ENCODE data around the gene LTBP1.

Gene LTBP1

DNA sequence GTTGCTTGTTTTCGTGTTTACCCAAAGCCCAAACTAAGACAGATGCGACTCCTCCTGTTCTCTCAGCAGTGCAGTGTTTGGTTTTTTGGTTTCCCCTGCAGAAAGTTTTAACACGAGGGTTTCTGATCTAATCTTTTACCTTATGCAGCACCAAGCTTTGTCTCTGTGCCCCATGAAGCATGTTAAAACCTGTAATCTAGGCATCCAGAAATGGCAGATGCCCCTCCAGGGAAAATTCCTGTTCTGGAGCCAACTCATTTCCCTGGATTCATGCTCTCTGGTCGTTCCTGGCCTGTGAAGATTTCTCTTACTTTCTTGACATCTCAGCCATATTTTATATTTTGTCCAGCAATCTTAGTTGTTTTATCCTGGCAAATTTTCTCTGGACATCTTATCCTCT is 91.5 kb downstream of the LTBP1 start:
- H3K4me1 Mint-ChIP-seq = peaks cover 36% of the 10 kb centered on the region
- no peak overlapping the region for H3K4me3 Mint-ChIP-seq
- no peaks in the 10 kb centered on the region for H3K36me3 Mint-ChIP-seq (ENCODE audit: low read depth)
- no peaks in the 10 kb centered on the region for H3K27me3 Mint-ChIP-seq (ENCODE audit: low read depth)
- TF ChIP-seq, protein P1, sequence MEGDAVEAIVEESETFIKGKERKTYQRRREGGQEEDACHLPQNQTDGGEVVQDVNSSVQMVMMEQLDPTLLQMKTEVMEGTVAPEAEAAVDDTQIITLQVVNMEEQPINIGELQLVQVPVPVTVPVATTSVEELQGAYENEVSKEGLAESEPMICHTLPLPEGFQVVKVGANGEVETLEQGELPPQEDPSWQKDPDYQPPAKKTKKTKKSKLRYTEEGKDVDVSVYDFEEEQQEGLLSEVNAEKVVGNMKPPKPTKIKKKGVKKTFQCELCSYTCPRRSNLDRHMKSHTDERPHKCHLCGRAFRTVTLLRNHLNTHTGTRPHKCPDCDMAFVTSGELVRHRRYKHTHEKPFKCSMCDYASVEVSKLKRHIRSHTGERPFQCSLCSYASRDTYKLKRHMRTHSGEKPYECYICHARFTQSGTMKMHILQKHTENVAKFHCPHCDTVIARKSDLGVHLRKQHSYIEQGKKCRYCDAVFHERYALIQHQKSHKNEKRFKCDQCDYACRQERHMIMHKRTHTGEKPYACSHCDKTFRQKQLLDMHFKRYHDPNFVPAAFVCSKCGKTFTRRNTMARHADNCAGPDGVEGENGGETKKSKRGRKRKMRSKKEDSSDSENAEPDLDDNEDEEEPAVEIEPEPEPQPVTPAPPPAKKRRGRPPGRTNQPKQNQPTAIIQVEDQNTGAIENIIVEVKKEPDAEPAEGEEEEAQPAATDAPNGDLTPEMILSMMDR (IDR thresholded peaks at IDR 0.05; ENCODE audit: unreplicated experiment in 3 of 3) = no peak
- no peaks in the 10 kb centered on the region for H3K9me3 Mint-ChIP-seq
- H3K27ac Mint-ChIP-seq = no peak overlapping the region

GRCh38 chr2:33038799-33039198 is 92.0 kb downstream of the LTBP1 start:
- Mint-ChIP-seq H3K27me3 (ENCODE audit: low read depth) (peaks cover 3% of the 10 kb centered on the region), H3K36me3 (ENCODE audit: low read depth) (peaks cover 5% of the 10 kb centered on the region), H3K9me3 (peaks cover 5% of the 10 kb centered on the region), H3K4me1 (peaks cover 30% of the 10 kb centered on the region), H3K4me3 (no peak overlapping the region), H3K27ac (no peak overlapping the region)
- TF ChIP-seq, protein P1 (IDR thresholded peaks at IDR 0.05; ENCODE audit: unreplicated experiment in 3 of 3) = no peak

DNA sequence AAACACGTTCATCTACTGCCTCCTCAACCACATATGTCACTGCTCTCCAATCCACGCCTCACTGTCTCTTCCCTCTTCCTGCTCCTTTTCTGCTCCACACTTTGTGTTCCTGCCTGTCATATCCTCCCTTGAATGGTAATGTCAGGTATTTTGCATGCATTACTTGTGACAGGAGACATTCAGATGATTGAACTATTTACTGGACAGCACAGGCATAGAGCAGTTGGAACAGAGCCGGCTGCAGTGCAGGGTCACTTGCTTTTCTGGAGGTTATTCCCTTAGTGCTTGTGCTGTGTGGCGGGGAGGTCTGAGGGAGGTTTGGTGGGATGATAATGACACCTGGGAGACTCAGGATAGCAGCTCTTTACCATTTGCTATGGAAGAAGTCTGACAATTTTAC is 93.8 kb downstream of the LTBP1 start:
- Mint-ChIP-seq H3K27me3 (ENCODE audit: low read depth) (peaks cover 3% of the 10 kb centered on the region), H3K9me3 (peaks cover 5% of the 10 kb centered on the region), H3K27ac (no peak overlapping the region), H3K4me3 (no peak overlapping the region), H3K36me3 (ENCODE audit: low read depth) (peaks cover 5% of the 10 kb centered on the region), H3K4me1 (peaks cover 16% of the 10 kb centered on the region)
- TF ChIP-seq, protein P1 (IDR thresholded peaks at IDR 0.05; ENCODE audit: unreplicated experiment in 3 of 3) = no peak

DNA sequence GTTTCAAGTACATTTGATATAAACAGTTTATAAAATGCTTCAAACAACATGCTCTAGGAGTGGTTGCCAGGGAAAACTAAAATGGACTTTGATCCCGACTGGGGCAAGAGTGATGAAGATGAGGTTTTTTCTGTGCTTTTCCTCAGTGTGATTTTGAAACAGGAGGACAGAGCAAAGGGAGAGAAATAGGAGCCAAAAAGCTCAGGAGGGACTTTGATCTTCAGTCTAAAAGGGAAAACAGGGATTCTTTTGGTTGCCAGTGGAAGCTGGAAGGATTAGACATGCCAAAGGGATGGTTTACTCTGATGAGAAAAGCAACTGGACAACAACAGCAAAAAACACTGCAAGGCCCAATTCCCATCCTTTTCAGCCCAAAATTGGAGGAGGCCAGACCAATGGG is 95.5 kb downstream of the LTBP1 start:
- Mint-ChIP-seq H3K9me3 (peaks cover 7% of the 10 kb centered on the region), H3K27me3 (ENCODE audit: low read depth) (peaks cover 3% of the 10 kb centered on the region), H3K4me1 (peaks cover 18% of the 10 kb centered on the region), H3K36me3 (ENCODE audit: low read depth) (peaks cover 9% of the 10 kb centered on the region), H3K4me3 (no peak overlapping the region), H3K27ac (peak overlapping the region in 1 of 3 experiments; percentile 46)
- TF ChIP-seq, protein P1 (IDR thresholded peaks at IDR 0.05; ENCODE audit: unreplicated experiment in 3 of 3) = no peak

DNA sequence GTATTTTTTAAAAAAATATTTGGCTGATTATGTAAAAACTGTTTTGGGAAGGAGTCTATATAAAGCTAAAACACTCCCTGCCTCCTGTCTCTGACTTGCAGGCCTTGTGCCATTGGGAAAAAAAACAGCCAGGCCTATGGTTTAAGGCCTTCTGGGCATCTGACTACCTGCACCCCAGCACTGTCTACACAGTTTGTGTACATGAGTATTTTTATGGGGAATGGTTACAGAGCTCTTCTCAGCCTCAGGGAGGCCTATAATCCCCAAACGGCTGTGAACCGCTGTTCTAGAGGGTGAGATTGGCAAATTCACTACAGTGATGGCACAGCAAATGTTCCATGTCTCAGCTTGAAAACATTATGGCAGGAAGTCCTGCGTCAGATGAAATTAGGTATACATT is 96.1 kb downstream of the LTBP1 start:
- peaks cover 3% of the 10 kb centered on the region for H3K27me3 Mint-ChIP-seq (ENCODE audit: low read depth)
- TF ChIP-seq, protein P1 (IDR thresholded peaks at IDR 0.05; ENCODE audit: unreplicated experiment in 3 of 3) = no peak
- H3K9me3 Mint-ChIP-seq = peaks cover 7% of the 10 kb centered on the region
- H3K27ac Mint-ChIP-seq = peak overlapping the region in 1 of 3 experiments; percentile 46
- peaks cover 23% of the 10 kb centered on the region for H3K4me1 Mint-ChIP-seq
- H3K36me3 Mint-ChIP-seq (ENCODE audit: low read depth) = peaks cover 9% of the 10 kb centered on the region
- H3K4me3 Mint-ChIP-seq = no peak overlapping the region

DNA sequence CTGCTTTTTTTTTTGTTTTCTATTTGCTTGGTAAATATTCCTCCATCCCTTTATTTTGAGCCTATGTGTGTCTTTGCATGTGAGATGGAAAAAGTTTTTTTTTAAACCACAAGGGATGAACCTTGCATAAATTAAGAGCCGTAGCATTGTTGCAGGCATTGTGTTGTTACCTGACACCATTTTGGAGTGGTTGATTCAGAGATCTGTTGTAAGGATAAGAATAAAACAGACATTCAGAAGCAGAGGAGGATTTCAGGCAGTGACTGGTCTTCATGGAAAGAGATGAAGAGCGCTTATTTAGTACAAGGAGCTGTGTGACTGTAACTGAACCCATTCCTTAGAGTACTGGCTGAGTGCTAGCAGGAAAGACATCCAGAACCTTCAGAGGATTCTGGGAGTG is 101.2 kb downstream of the LTBP1 start:
- peak overlapping the region in 1 of 3 experiments; percentile 8 for H3K27ac Mint-ChIP-seq
- H3K27me3 Mint-ChIP-seq (ENCODE audit: low read depth) = peaks cover 3% of the 10 kb centered on the region
- H3K4me3 Mint-ChIP-seq = no peak overlapping the region
- TF ChIP-seq, protein P1 (IDR thresholded peaks at IDR 0.05; ENCODE audit: unreplicated experiment in 3 of 3) = no peak
- peaks cover 9% of the 10 kb centered on the region for H3K36me3 Mint-ChIP-seq (ENCODE audit: low read depth)
- peaks cover 22% of the 10 kb centered on the region for H3K4me1 Mint-ChIP-seq
- H3K9me3 Mint-ChIP-seq = peaks cover 7% of the 10 kb centered on the region

Data from nephron (organoid).